22Rv1 (cell line): Measurements from ENCODE around the gene UBE2O.

Experiments
- ZFX ChIP-seq: fragments of 450-650 bp; IDR thresholded peaks from 2 replicates; pipeline ENCODE4 v1.6.1; 2017; ENCODE audit warnings: antibody characterized with exemption, borderline replicate concordance
- TF ChIP-seq, protein P1 (sequence below): fragments of 450-650 bp; IDR thresholded peaks from 2 replicates; pipeline ENCODE4 v1.5.1; 2017; ENCODE audit warnings: mild to moderate bottlenecking

DNA sequence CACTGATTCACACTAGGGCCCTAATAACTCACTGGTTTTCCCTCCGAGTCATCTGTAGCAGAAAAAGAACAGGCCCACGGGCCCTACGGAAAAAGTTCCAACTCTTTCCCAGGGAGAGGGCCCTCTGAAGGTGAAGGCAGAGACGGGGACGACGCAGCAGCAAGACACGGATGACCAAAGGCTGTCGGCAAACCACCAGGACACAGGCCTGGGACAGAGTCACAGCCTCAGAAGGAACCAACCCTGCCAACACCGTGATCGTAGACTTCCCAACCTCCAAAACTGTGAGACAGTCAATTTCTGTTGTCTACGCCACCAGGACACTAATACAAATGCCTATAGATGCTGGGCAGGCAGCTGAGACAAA is 73.7 kb downstream of the UBE2O start:
- TF ChIP-seq, protein P1, sequence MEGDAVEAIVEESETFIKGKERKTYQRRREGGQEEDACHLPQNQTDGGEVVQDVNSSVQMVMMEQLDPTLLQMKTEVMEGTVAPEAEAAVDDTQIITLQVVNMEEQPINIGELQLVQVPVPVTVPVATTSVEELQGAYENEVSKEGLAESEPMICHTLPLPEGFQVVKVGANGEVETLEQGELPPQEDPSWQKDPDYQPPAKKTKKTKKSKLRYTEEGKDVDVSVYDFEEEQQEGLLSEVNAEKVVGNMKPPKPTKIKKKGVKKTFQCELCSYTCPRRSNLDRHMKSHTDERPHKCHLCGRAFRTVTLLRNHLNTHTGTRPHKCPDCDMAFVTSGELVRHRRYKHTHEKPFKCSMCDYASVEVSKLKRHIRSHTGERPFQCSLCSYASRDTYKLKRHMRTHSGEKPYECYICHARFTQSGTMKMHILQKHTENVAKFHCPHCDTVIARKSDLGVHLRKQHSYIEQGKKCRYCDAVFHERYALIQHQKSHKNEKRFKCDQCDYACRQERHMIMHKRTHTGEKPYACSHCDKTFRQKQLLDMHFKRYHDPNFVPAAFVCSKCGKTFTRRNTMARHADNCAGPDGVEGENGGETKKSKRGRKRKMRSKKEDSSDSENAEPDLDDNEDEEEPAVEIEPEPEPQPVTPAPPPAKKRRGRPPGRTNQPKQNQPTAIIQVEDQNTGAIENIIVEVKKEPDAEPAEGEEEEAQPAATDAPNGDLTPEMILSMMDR = no peak
- TF ChIP-seq ZFX = no peak
